ENCODE measurements around the gene GRIN2A.

DNA sequence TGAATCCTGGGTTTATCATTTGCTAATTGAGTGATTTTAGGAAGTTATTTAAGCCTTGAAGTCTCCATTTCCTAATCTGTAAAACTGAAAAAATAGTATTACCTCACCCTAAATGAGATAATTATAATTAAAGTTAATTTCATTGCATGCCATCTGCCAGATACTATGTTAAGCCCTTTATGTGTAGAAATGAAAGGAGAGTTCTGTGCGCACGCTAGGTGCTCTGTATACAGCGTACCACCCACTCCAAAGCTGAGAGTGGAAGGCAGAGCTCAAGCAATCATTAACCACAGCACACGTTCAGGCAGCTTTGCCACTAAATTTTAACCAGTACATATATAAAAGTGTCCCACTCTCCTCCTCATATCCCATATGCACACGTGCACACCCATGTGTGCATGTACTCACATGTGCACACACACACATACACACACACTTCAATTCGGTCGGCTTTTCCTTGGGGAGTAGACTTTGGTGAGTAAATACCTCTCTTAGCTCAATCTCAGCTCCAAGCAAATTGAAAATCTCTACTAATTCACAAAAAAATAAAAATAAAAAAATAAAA, 204.8 kb downstream of the GRIN2A start:
- TF ChIP-seq, protein P1, sequence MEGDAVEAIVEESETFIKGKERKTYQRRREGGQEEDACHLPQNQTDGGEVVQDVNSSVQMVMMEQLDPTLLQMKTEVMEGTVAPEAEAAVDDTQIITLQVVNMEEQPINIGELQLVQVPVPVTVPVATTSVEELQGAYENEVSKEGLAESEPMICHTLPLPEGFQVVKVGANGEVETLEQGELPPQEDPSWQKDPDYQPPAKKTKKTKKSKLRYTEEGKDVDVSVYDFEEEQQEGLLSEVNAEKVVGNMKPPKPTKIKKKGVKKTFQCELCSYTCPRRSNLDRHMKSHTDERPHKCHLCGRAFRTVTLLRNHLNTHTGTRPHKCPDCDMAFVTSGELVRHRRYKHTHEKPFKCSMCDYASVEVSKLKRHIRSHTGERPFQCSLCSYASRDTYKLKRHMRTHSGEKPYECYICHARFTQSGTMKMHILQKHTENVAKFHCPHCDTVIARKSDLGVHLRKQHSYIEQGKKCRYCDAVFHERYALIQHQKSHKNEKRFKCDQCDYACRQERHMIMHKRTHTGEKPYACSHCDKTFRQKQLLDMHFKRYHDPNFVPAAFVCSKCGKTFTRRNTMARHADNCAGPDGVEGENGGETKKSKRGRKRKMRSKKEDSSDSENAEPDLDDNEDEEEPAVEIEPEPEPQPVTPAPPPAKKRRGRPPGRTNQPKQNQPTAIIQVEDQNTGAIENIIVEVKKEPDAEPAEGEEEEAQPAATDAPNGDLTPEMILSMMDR (IDR thresholded peaks at IDR 0.05; ENCODE audit: insufficient read depth, low read length): no peak
- TF ChIP-seq, protein P2, sequence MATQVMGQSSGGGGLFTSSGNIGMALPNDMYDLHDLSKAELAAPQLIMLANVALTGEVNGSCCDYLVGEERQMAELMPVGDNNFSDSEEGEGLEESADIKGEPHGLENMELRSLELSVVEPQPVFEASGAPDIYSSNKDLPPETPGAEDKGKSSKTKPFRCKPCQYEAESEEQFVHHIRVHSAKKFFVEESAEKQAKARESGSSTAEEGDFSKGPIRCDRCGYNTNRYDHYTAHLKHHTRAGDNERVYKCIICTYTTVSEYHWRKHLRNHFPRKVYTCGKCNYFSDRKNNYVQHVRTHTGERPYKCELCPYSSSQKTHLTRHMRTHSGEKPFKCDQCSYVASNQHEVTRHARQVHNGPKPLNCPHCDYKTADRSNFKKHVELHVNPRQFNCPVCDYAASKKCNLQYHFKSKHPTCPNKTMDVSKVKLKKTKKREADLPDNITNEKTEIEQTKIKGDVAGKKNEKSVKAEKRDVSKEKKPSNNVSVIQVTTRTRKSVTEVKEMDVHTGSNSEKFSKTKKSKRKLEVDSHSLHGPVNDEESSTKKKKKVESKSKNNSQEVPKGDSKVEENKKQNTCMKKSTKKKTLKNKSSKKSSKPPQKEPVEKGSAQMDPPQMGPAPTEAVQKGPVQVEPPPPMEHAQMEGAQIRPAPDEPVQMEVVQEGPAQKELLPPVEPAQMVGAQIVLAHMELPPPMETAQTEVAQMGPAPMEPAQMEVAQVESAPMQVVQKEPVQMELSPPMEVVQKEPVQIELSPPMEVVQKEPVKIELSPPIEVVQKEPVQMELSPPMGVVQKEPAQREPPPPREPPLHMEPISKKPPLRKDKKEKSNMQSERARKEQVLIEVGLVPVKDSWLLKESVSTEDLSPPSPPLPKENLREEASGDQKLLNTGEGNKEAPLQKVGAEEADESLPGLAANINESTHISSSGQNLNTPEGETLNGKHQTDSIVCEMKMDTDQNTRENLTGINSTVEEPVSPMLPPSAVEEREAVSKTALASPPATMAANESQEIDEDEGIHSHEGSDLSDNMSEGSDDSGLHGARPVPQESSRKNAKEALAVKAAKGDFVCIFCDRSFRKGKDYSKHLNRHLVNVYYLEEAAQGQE (IDR thresholded peaks at IDR 0.05; ENCODE audit: insufficient replicate concordance, low read depth): no peak
- TF ChIP-seq POLR2AphosphoS5 (IDR thresholded peaks at IDR 0.05; ENCODE audit: low read depth): no peak
- no peak for TF ChIP-seq SPI1 (IDR thresholded peaks at IDR 0.05; ENCODE audit: borderline replicate concordance, low read depth)

All from HL-60 (cell line).